Measurements from ENCODE around the gene C9orf57. TPM values are rescaled to one million over a fixed set of nuclear protein-coding genes. Genes with fewer than 3 reads are reported as not detected.
"Not testable (repeated sequence)": the region's sequence is repeated elsewhere in the genome, so short reads cannot be mapped to it uniquely, and the experiment has no call there.

Gene C9orf57, protein sequence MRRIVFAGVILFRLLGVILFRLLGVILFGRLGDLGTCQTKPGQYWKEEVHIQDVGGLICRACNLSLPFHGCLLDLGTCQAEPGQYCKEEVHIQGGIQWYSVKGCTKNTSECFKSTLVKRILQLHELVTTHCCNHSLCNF
- not detected in 2 replicates for total RNA-seq (2014; rRNA removed; shearing (Covaris generic))
- not detected in 2 replicates for polyA plus RNA-seq (2014; cell fraction: nucleus; rRNA removed)

GRCh38 chr9:72060513-72060912 lies at the start of gene C9orf57:
TSS of gene C9orf57 (minus strand) at chr9:72060613. CDS start at chr9:72059331, 1,282 bp downstream.
- DNase-seq (ENCODE audit: extremely low read depth, low read depth): no peak

GRCh38 chr9:72102520-72102919 lies 42.1 kb upstream of the C9orf57 start:
- no peak for DNase-seq (ENCODE audit: extremely low read depth, low read depth)

GRCh38 chr9:72095520-72095919 lies 35.1 kb upstream of the C9orf57 start:
- DNase-seq (ENCODE audit: extremely low read depth, low read depth): not testable (repeated sequence)

- no peak for DNase-seq (ENCODE audit: extremely low read depth, low read depth)
Measured at GRCh38 chr9:72092820-72093219, 32.4 kb upstream of the C9orf57 start.

DNA sequence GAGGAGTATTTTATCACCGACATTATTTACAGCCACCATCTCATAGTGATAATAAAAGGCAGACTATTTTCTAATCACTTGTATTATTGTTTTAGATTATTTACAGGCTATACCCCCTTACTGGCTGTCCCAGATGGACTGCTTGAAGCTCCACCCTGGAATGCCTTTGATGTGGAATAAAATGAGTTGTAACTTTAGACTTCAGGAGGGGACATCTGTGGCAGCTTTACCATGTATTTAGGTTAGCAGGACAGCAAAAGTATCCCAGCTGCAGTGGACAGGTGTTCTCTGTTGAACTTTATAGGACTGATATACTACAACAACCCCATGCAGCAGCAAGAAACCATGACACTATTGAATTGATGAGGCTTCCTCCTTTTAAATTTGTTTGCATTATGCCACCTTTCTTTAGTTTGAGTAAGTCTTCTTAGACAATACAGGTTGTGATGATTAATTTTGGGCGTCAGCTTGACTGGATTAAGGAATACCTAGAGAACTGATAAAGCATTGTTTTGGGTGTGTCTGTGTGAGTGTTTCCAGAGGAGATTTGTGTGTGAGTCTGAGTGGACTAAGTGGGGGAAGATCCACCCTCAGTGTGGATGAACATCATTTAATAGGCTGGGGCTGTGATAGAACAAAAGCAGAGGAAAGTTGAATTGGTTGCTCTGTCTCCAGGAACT lies 29.2 kb upstream of the C9orf57 start:
- no peak for DNase-seq (ENCODE audit: extremely low read depth, low read depth)

DNA sequence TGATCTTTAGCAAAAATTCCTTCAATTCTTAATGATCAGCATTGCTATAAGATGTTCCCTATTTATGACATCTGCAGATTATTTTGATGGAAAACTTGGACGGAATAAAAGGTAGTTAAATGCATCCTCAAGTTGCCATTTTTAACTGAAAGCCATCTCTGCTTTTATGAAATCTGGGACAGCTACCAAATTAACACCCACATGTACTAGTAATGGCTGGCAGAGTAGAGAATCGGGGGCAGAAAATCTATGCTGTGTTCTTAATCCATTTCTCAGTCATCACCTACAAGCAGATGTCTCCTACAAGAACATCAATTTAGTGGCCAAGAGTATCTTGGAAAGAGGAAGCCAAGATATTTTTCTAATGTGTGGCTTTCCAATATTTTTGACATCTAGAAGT lies 22.1 kb upstream of the C9orf57 start:
- DNase-seq (ENCODE audit: extremely low read depth, low read depth): no peak

DNA sequence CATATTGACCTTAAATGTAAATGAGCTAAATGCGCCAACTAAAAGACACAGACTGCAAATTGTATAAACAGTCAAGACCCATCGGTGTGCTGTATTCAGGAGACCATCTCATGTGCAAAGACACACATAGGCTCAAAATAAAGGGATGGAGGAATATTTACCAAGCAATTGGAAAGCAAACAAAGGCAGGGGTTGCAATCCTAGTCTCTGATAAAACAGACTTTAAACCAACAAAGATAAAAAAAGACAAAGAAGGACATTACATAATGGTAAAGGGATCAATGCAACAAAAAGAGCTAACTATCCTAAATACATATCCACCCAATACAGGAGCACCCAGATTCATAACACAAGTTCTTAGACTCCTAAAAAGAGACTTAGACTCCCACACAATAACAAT lies 14.3 kb upstream of the C9orf57 start:
- not testable (repeated sequence) for DNase-seq (ENCODE audit: extremely low read depth, low read depth)

DNA sequence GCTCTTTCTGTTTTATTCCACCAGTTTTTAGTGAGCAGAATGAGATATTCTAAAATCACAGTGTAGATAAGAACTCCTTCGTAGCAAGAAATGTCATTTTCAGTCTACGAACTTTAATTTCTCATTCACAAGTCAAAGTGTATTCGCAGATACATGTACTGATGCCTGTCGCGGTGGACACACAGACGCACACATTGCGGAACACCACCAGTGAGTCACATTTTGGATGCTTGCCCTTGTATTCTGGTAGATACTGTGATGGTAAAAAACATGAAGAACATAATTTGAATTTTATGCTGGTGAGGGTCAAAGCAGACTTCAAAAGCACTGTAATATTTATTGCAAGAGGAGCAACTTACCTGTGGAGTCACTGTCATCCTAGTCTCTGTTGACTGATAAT lies 4.7 kb upstream of the C9orf57 start:
- DNase-seq (ENCODE audit: extremely low read depth, low read depth): peak; percentile 44

GRCh38 chr9:72052122-72052521 lies 8.3 kb downstream of the C9orf57 start:
- DNase-seq (ENCODE audit: extremely low read depth, low read depth): no peak

- no peak for DNase-seq (ENCODE audit: extremely low read depth, low read depth)
Measured at GRCh38 chr9:72048850-72049249, 11.6 kb downstream of the C9orf57 start.

DNA sequence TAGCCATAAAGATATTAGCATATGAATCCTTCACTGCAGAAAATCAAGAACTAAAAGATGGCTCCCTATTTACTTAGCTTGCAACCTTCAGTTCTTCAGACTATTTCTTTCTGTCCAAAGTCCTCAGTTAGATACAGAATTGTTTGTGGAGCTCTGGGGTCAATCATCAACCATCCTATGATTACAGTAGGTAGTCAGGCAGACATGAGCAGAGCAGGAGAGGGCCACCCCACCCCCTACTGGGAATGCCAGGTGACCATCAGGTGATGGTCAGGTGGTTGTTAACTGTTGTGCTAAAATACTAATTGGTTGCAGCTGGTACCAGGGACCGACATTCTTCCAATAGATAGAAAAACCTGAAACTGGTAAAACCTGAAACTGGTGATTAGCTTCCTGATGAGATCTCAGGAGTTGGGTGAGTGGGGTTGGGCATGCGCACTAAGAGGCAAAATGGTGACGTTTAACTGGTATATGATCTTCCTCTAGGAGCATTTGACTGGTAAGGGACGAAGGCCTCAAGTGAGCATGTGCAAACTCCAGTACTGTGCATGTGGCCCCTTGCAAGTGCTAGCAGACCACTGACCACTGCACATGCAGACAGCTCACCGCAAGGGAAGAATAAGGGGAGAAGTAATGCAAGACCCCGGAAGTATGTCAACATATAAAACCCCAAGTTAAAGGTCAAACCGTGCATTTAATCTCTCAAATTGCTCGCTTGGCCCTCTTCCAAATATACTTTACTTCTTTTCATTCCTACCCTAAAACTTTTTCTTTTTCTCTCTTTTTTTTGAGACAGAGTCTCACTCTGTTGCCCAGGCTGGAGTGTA lies 13.6 kb downstream of the C9orf57 start:
- DNase-seq (ENCODE audit: extremely low read depth, low read depth): no peak

DNA sequence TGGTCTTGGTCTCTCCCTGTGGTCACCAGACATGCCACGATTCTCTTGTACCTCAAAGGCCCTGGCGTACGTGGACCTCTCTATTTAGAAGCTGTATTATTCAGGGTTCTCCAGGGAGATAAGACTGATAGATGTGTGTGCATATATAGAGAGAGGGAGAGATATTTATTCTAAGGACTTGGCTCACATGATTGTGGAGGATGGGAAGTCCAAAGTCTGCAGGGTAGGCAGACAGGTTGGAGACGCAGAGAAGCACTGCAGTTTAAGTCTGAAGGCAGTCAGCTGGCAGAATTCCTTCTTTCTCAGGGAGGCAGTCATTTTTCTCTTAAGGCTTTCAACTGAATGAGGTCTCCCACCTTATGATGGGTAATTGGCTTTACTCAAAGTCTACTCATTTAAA lies 16.3 kb downstream of the C9orf57 start:
- no peak for DNase-seq (ENCODE audit: extremely low read depth, low read depth)

GRCh38 chr9:72043576-72043975 lies 16.8 kb downstream of the C9orf57 start:
- DNase-seq (ENCODE audit: extremely low read depth, low read depth): peak; percentile 59

DNA sequence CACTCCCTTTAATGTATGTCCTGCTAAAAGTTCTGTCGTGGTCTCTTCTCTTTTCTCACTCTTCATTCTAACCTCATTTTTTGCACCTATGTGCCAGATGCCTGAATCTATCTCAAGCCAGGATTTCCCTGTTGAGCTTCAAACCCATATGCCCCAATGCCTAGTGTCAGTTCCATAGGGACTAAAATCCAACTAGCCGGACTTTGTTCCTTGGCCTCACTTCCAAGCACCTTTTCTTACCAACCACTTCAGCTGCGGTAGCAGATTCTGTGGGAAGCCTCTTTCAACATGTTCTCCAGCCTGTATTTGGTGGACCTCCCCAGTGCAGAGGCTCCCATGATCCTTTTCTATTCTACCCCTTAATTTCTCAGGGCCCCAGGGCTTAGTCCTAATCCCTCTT lies 17.5 kb downstream of the C9orf57 start:
- DNase-seq (ENCODE audit: extremely low read depth, low read depth): peak; percentile 94

DNA sequence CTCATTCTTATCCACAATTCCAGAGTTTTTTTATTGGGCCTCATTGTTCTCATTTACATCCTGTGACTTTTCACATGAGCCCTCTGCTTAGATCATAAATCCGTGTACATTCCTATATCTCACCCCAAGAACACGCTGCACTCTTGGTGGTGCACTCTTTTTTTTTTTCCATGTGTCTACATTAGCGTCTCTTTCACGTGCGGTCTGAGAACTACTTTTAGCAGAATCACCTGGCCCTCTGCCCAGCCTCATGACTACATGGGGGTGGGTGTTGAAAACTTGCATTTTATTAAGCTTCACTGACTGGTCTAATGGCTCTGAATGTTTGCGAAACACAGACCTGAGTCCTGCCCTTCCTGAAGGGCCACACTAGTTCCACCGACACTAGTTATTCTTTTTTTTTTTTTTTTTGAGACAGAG lies 18.6 kb downstream of the C9orf57 start:
- DNase-seq (ENCODE audit: extremely low read depth, low read depth): peak; percentile 99

DNA sequence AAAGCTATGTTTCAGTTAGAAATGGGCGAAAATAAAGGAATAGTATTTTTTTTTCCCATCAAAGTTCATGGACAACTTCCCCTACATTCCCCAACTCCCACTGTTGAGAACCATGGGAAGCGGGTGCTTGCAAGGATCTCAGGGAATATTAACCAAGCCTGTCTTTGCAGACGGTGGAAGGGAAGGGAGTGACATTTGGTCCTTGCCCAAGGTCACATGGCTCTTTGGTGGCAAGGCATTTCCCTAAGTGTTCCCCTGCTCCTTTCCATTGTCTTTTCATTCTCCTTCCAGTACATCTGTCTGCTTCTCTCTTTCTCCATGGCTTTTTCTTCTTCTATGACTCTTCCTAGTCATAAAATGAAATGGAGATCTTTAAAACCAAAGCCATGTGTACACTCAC lies 19.0 kb downstream of the C9orf57 start:
- DNase-seq (ENCODE audit: extremely low read depth, low read depth): peak; percentile 79

GRCh38 chr9:72039532-72039931 lies 20.9 kb downstream of the C9orf57 start:
- no peak for DNase-seq (ENCODE audit: extremely low read depth, low read depth)

GRCh38 chr9:72038890-72039410 lies 21.5 kb downstream of the C9orf57 start:
- peak; percentile 94 for DNase-seq (ENCODE audit: extremely low read depth, low read depth)

- DNase-seq (ENCODE audit: extremely low read depth, low read depth): no peak
Measured at GRCh38 chr9:72038408-72038807, 22.0 kb downstream of the C9orf57 start.

GRCh38 chr9:72037571-72037970 lies 22.8 kb downstream of the C9orf57 start:
- no peak for DNase-seq (ENCODE audit: extremely low read depth, low read depth)

DNA sequence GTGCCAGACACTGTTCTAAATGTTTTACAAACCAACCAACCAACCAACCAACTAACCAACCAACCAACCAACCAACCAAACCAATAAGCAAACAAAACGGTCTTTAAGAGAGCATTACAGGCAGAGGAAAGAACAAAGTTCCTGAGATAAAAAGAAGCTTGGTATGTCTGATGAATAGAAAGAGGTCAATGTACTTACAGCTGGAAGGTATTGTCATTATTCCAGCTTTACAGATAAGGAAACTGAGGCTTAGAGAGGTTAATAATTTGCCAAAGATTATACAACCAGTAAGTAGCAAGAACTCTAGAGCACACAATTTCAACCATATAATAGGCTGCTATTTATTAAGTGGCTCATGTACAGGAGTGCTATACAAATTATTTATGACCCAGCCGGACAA lies 29.6 kb downstream of the C9orf57 start:
- no peak for DNase-seq (ENCODE audit: extremely low read depth, low read depth)

All from NCI-H460 (cell line).